Measurements from ENCODE around the gene SAFB2. TPM values are rescaled to one million over a fixed set of nuclear protein-coding genes. Genes with fewer than 3 reads are reported as not detected.

SAFB2 gene
- total and polyA plus RNA-seq, 2 of the 13 experiments (the other 11 are each of a cell fraction or from before 2014, with no cell fraction given): 11.2 to 31.5 TPM

GRCh38 chr19:5594521-5594950, 28.0 kb downstream of the SAFB2 start (continued):
- TF ChIP-seq ZNF740 (CRISPR knock-in tag; IDR thresholded peaks at IDR 0.05): no peak
- 0 out of 2 replicates have a peak, but pooled peaks have one; percentile 41 for TF ChIP-seq ZNF598 (CRISPR knock-in tag; IDR thresholded peaks at IDR 0.05; ENCODE audit: borderline replicate concordance)
- no peak for TF ChIP-seq ZNF737 (CRISPR knock-in tag; IDR thresholded peaks at IDR 0.05; ENCODE audit: borderline replicate concordance)
- peak; percentile 63; the same call in 1 of the 2 replicates for TF ChIP-seq ZNF121 (CRISPR knock-in tag; IDR thresholded peaks at IDR 0.05)
- TF ChIP-seq ZNF160 (CRISPR knock-in tag; IDR thresholded peaks at IDR 0.05): 0 out of 2 replicates have a peak, but pooled peaks have one; percentile 22
- no peak for TF ChIP-seq LCORL (IDR thresholded peaks at IDR 0.05)
- TF ChIP-seq LCORL (CRISPR knock-in tag; IDR thresholded peaks at IDR 0.05): peak; percentile 85
- no peak for TF ChIP-seq HNF1A (IDR thresholded peaks at IDR 0.05; ENCODE audit: low read depth)
- TF ChIP-seq HNF1A (CRISPR knock-in tag; IDR thresholded peaks at IDR 0.05; ENCODE audit: borderline replicate concordance): peak; percentile 49; the same call in 1 of the 2 replicates
- TF ChIP-seq ZNF451 (CRISPR knock-in tag; IDR thresholded peaks at IDR 0.05): 0 out of 2 replicates have a peak, but pooled peaks have one; percentile 50
- peak; percentile 80 for TF ChIP-seq MAX (IDR thresholded peaks at IDR 0.05)
- TF ChIP-seq RNF219 (CRISPR knock-in tag; IDR thresholded peaks at IDR 0.05): no peak
- TF ChIP-seq KDM6A (CRISPR knock-in tag; IDR thresholded peaks at IDR 0.05; ENCODE audit: low read depth): peak; percentile 85
- TF ChIP-seq ZMYM2 (CRISPR knock-in tag; IDR thresholded peaks at IDR 0.05): peak; percentile 83
- peak; percentile 71 for TF ChIP-seq XRCC5 (optimal IDR thresholded peaks at IDR 0.05; ENCODE audit: low read length)
- TF ChIP-seq ZNF609 (CRISPR knock-in tag; IDR thresholded peaks at IDR 0.05; ENCODE audit: borderline replicate concordance): 0 out of 2 replicates have a peak, but pooled peaks have one; percentile 49
- peak; percentile 54; the same call in 1 of the 2 replicates for TF ChIP-seq ZNF766 (CRISPR knock-in tag; IDR thresholded peaks at IDR 0.05; ENCODE audit: borderline replicate concordance)
- TF ChIP-seq SOX5 (CRISPR knock-in tag; IDR thresholded peaks at IDR 0.05; ENCODE audit: borderline replicate concordance): peak; percentile 46; the same call in 1 of the 2 replicates
